Mammary epithelial cell (primary cell): ENCODE results near the gene ACP1.

Experiments
- CTCF ChIP-seq, 2 donors: IDR thresholded peaks in 1 of 2; conservative IDR thresholded peaks in 1 of 2; 2 replicates each; pipeline ENCODE4 v1.5.1; 2011 to 2012; ENCODE audit warnings: inconsistent platforms in 2 of 2, low read length in 2 of 2, mild to moderate bottlenecking in 2 of 2, control low read depth in 1 of 2, low read depth in 1 of 2; ENCODE audit not compliant: insufficient read depth in 1 of 2; ENCODE audit errors: extremely low read depth in 1 of 2
- EZH2 ChIP-seq: IDR thresholded peaks from 2 replicates; pipeline ENCODE4 v1.6.1; 2012; ENCODE audit warnings: low read length, inconsistent platforms, borderline replicate concordance

GRCh38 chr2:280650-281110 lies 15.9 kb downstream of the ACP1 start:
- TF ChIP-seq CTCF (conservative IDR thresholded peaks at IDR 0.05 in 1 of 2, IDR thresholded peaks at IDR 0.05 in 1 of 2; ENCODE audit: extremely low read depth in 1 of 2, insufficient read depth in 1 of 2, low read depth in 1 of 2, low read length in 2 of 2) = no peak
- TF ChIP-seq EZH2 = no peak
